Measurements from ENCODE around the gene METTL14.
A peak's percentile ranks its signal among the peaks of the same experiment; 100 is the strongest.
"Not testable (repeated sequence)": the region's sequence is repeated elsewhere in the genome, so short reads cannot be mapped to it uniquely, and the experiment has no call there.

METTL14 gene

DNA sequence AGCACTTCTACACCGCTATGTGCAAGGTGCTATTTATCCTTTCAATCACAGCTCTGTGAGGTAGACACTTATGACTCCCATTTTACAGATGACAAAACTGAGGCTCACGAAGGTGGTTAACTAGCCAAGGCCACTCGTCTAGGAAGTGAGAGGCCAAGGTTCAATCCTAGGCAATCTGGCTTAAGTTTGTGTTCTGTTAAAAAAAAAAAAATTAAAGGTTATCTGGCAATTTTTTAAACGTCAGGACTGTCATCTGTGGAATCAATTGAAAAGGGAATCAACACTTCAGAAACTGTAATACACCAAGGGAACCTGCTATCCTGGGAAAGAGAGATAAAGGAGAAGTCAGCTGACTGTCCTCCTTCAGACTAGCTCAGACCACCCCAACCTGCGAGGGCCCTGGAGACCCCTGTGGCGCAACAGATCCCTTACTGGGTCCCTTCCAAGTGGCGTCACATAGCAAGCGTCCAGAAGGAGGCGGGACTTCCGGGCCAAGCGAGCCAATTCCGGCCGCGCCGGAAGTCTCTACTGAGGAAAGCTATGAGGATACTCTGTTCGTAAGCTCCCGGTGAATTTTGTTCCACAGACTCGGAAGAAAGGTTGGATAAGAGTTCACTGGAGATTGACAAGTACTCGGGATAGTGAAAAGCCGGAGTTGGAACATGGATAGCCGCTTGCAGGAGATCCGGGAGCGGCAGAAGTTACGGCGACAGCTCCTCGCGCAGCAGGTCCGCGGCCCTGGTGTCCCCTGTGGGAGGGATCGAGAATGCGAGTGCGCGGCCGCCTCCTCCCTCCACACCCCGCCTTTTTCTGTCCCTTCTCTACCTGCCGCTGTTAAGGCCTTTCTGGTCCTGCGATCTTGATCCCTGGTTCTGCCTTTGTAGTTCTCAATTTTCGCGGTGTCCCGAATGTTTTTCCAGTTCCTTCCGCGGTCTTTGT lies at the start of gene METTL14:
TSS of gene METTL14 (plus strand) at position 520 of the 939 bp plus-strand sequence. CDS start at position 663, 143 bp downstream.
- H3K27ac ChIP-seq (ENCODE audit: poor library complexity, severe bottlenecking): peak within 1 kb of the TSS; percentile 41
- H3K4me1 ChIP-seq (ENCODE audit: insufficient read depth, poor library complexity, severe bottlenecking): peaks cover 17% of the 10 kb centered on the region
- H3K4me3 ChIP-seq (ENCODE audit: severe bottlenecking): peak within 1 kb of the TSS; percentile 82
- H3K9me3 ChIP-seq (ENCODE audit: severe bottlenecking): no peaks in the 10 kb centered on the region
- peak; percentile 85 for DNase-seq (ENCODE audit: low spot score)
- ATAC-seq (ENCODE audit: low read depth): peak; percentile 95
- no peaks in the 10 kb centered on the region for H3K27me3 ChIP-seq (ENCODE audit: insufficient read depth, poor library complexity, severe bottlenecking)
- TF ChIP-seq, protein P1, sequence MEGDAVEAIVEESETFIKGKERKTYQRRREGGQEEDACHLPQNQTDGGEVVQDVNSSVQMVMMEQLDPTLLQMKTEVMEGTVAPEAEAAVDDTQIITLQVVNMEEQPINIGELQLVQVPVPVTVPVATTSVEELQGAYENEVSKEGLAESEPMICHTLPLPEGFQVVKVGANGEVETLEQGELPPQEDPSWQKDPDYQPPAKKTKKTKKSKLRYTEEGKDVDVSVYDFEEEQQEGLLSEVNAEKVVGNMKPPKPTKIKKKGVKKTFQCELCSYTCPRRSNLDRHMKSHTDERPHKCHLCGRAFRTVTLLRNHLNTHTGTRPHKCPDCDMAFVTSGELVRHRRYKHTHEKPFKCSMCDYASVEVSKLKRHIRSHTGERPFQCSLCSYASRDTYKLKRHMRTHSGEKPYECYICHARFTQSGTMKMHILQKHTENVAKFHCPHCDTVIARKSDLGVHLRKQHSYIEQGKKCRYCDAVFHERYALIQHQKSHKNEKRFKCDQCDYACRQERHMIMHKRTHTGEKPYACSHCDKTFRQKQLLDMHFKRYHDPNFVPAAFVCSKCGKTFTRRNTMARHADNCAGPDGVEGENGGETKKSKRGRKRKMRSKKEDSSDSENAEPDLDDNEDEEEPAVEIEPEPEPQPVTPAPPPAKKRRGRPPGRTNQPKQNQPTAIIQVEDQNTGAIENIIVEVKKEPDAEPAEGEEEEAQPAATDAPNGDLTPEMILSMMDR (IDR thresholded peaks at IDR 0.05; ENCODE audit: poor library complexity, severe bottlenecking): no peak
- peaks cover 31% of the 10 kb centered on the region for H3K36me3 ChIP-seq (ENCODE audit: low read depth)

DNA sequence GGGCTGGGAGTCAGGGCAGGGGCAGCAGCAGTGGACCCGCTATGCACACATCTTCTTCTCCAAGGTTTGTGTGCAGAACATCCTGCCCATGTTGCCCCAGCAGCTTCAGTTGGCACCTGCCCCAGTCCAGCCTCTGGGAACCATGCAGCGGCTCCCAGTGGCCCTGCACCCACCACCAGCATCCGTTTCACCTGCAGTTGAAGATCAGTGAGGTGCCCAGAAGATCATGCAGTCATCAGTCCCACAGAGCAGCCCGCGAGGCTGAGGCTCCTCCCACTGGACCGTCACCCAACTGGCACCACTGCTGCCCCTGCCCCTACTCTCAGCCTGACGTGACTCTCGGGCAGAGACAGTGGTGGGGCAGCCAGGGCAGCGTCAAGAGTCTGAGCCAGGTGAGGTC lies 49.1 kb upstream of the METTL14 start:
- ATAC-seq (ENCODE audit: low read depth); H3K27ac ChIP-seq (ENCODE audit: poor library complexity, severe bottlenecking); H3K9me3 ChIP-seq (ENCODE audit: severe bottlenecking); H3K4me1 ChIP-seq (ENCODE audit: insufficient read depth, poor library complexity, severe bottlenecking); H3K4me3 ChIP-seq (ENCODE audit: severe bottlenecking); H3K36me3 ChIP-seq (ENCODE audit: low read depth); DNase-seq (ENCODE audit: low spot score); H3K27me3 ChIP-seq (ENCODE audit: insufficient read depth, poor library complexity, severe bottlenecking): not testable (repeated sequence)

- H3K4me3 ChIP-seq (ENCODE audit: severe bottlenecking); DNase-seq (ENCODE audit: low spot score); H3K36me3 ChIP-seq (ENCODE audit: low read depth); H3K27ac ChIP-seq (ENCODE audit: poor library complexity, severe bottlenecking); H3K27me3 ChIP-seq (ENCODE audit: insufficient read depth, poor library complexity, severe bottlenecking); ATAC-seq (ENCODE audit: low read depth); H3K9me3 ChIP-seq (ENCODE audit: severe bottlenecking); H3K4me1 ChIP-seq (ENCODE audit: insufficient read depth, poor library complexity, severe bottlenecking): not testable (repeated sequence)
- TF ChIP-seq, protein P1 (IDR thresholded peaks at IDR 0.05; ENCODE audit: poor library complexity, severe bottlenecking): peak; percentile 53
Observed at GRCh38 chr4:118664665-118665064, 20.5 kb upstream of the METTL14 start.

DNA sequence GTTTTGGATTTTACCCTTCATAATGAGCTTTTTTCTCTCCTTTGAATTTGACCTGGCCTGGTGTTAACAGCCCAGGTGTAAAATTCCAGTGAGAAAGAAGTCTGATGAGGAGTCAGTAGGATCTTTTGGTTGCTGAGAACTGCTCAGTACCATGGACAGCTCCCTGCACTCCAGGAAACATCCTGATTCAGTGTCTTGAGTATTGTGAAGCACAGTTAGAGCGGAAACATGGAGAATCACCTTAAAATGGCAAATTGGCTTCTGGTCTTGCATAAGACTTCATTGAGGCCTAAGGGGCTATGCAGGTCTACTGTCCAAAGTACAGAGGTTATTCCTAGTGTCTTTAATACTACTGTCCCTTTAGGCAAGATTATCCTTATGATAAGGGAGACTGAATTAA lies 16.0 kb upstream of the METTL14 start:
- not testable (repeated sequence) for H3K27ac ChIP-seq (ENCODE audit: poor library complexity, severe bottlenecking); H3K9me3 ChIP-seq (ENCODE audit: severe bottlenecking); H3K4me1 ChIP-seq (ENCODE audit: insufficient read depth, poor library complexity, severe bottlenecking); H3K27me3 ChIP-seq (ENCODE audit: insufficient read depth, poor library complexity, severe bottlenecking); H3K4me3 ChIP-seq (ENCODE audit: severe bottlenecking); DNase-seq (ENCODE audit: low spot score); ATAC-seq (ENCODE audit: low read depth); H3K36me3 ChIP-seq (ENCODE audit: low read depth)

DNA sequence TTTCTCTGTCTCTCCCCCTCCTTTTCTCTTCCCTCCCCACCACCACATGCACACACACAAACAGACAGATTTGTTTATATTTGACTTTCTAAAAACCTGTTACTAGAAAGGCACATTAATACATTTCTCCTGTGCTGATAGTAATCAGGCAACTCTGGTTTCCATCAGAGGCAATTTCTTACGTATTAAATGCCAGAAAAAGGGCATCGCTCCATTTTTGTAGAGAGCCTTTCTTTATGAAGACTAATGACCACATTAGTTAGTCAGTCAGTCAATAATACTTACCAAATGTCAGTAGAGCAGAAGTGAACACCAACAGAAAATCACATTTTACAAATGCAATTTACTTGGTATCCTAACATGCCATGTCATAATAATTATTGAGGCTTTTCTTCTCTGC lies 14.2 kb upstream of the METTL14 start:
- ATAC-seq (ENCODE audit: low read depth); H3K27me3 ChIP-seq (ENCODE audit: insufficient read depth, poor library complexity, severe bottlenecking); H3K4me1 ChIP-seq (ENCODE audit: insufficient read depth, poor library complexity, severe bottlenecking); H3K36me3 ChIP-seq (ENCODE audit: low read depth); DNase-seq (ENCODE audit: low spot score); H3K4me3 ChIP-seq (ENCODE audit: severe bottlenecking); H3K27ac ChIP-seq (ENCODE audit: poor library complexity, severe bottlenecking); H3K9me3 ChIP-seq (ENCODE audit: severe bottlenecking): not testable (repeated sequence)

DNA sequence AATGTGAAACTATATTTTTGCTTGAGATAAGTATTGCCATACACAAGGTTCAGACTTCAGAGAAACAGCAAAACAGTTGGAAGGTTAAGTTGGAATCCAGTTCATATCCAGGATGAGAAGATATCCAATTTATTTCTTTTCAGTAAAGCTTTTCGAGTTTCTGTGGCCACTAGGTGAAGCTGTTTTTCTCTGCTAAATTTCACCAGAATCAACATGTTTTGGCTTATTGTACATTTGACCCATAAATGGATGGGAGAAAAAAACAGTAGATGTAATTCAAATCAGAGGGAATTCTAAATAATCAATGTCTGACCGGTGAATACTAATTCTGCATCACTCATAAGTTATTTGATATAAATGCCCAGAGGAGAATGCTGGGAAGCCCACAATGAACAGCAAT lies 9.1 kb upstream of the METTL14 start:
- TF ChIP-seq, protein P1 (IDR thresholded peaks at IDR 0.05; ENCODE audit: poor library complexity, severe bottlenecking): peak; percentile 23
- DNase-seq (ENCODE audit: low spot score): no peak
- no peak for ATAC-seq (ENCODE audit: low read depth)
- Histone ChIP-seq H3K9me3 (ENCODE audit: severe bottlenecking) (no peaks in the 10 kb centered on the region), H3K4me3 (ENCODE audit: severe bottlenecking) (no peak overlapping the region), H3K36me3 (ENCODE audit: low read depth) (no peaks in the 10 kb centered on the region), H3K27me3 (ENCODE audit: insufficient read depth, poor library complexity, severe bottlenecking) (no peaks in the 10 kb centered on the region), H3K4me1 (ENCODE audit: insufficient read depth, poor library complexity, severe bottlenecking) (no peaks in the 10 kb centered on the region), H3K27ac (ENCODE audit: poor library complexity, severe bottlenecking) (no peak overlapping the region)
